ENCODE results near the gene ACSL5. TPM values are rescaled to one million over a fixed set of nuclear protein-coding genes. Genes with fewer than 3 reads are reported as not detected.

The ACSL5 gene
- total RNA-seq, 1 donor from 2014 or later = not detected

- Histone ChIP-seq H3K4me1 (no peaks in the 10 kb centered on the region), H2AFZ (replicated peaks) (no peak overlapping the region), H4K20me1 (ENCODE audit: low read depth) (no peaks in the 10 kb centered on the region), H3K4me3 (no peak overlapping the region), H3K27ac (no peak overlapping the region), H3K36me3 (peaks cover 17% of the 10 kb centered on the region), H3F3A (ENCODE audit: low read depth) (no peaks in the 10 kb centered on the region), H3K79me2 (ENCODE audit: low read depth) (no peaks in the 10 kb centered on the region), H3K4me2 (no peak overlapping the region), H3K27me3 (no peaks in the 10 kb centered on the region), H3K9ac (no peak overlapping the region), H3K9me3 (ENCODE audit: low read depth) (peaks cover 5% of the 10 kb centered on the region)
- DNase-seq (ENCODE audit: low spot score) = no peak
- Mint-ChIP-seq H3K27me3 (ENCODE audit: insufficient read depth, low read depth) (no peaks in the 10 kb centered on the region), H3K4me3 (no peak overlapping the region), H3K4me1 (peaks cover 7% of the 10 kb centered on the region), H3K9me3 (no peaks in the 10 kb centered on the region), H3K27ac (no peak overlapping the region), H3K36me3 (peaks cover 14% of the 10 kb centered on the region)
- TF ChIP-seq EZH2phosphoT487 (IDR thresholded peaks at IDR 0.05) = no peak
- no peak for TF ChIP-seq EZH2 (IDR thresholded peaks at IDR 0.05)
- TF ChIP-seq, protein P1, sequence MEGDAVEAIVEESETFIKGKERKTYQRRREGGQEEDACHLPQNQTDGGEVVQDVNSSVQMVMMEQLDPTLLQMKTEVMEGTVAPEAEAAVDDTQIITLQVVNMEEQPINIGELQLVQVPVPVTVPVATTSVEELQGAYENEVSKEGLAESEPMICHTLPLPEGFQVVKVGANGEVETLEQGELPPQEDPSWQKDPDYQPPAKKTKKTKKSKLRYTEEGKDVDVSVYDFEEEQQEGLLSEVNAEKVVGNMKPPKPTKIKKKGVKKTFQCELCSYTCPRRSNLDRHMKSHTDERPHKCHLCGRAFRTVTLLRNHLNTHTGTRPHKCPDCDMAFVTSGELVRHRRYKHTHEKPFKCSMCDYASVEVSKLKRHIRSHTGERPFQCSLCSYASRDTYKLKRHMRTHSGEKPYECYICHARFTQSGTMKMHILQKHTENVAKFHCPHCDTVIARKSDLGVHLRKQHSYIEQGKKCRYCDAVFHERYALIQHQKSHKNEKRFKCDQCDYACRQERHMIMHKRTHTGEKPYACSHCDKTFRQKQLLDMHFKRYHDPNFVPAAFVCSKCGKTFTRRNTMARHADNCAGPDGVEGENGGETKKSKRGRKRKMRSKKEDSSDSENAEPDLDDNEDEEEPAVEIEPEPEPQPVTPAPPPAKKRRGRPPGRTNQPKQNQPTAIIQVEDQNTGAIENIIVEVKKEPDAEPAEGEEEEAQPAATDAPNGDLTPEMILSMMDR (IDR thresholded peaks at IDR 0.05) = no peak
These were observed 92.9 kb downstream of the ACSL5 start for GRCh38 chr10:112466802-112467201.

GRCh38 chr10:112467541-112468075 lies 93.7 kb downstream of the ACSL5 start:
- no peaks in the 10 kb centered on the region for H3K9me3 Mint-ChIP-seq

DNA sequence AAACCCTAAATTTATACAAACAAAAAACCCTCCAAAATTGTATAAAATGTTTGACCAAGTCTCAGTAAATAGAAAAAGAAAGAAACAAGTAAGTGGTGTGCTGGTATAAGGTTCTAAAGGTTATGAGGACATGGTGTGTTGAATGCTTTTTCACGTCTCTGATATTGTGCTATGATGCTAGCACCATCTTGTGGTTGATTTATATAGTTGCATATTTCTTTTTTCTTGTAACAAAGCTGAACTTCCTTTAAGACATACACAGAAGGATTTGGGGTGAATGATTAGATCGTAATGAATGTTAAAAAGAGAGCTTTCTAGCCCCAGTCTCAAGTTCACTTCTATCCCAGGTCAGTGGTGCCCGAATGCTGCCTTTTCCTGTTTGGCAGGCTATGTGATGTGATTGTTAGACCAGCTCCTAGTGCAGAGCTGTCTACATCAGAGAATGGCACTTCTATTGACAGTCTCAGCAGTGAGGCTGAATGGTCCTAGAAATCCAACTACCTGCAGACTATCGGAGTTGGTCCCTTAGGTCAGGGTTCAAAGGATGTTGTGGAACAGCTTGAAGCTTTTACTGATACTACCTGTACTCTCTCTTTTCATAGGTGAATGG lies 98.1 kb downstream of the ACSL5 start:
- no peak overlapping the region for H3K27ac ChIP-seq
- H3F3A ChIP-seq (ENCODE audit: low read depth) = peaks cover 3% of the 10 kb centered on the region
- Mint-ChIP-seq H3K4me1 (peaks cover 10% of the 10 kb centered on the region), H3K36me3 (no peaks in the 10 kb centered on the region), H3K4me3 (no peak overlapping the region), H3K27me3 (ENCODE audit: insufficient read depth, low read depth) (no peaks in the 10 kb centered on the region), H3K27ac (peak overlapping the region; percentile 51), H3K9me3 (no peaks in the 10 kb centered on the region)
- no peak for TF ChIP-seq EZH2 (IDR thresholded peaks at IDR 0.05)
- TF ChIP-seq, protein P1 (IDR thresholded peaks at IDR 0.05) = peak; percentile 80
- no peaks in the 10 kb centered on the region for H4K20me1 ChIP-seq (ENCODE audit: low read depth)
- H2AFZ ChIP-seq (replicated peaks) = no peak overlapping the region
- no peak overlapping the region for H3K4me2 ChIP-seq
- H3K4me3 ChIP-seq = no peak overlapping the region
- H3K4me1 ChIP-seq = no peaks in the 10 kb centered on the region
- no peaks in the 10 kb centered on the region for H3K36me3 ChIP-seq
- H3K9me3 ChIP-seq (ENCODE audit: low read depth) = no peaks in the 10 kb centered on the region
- no peak overlapping the region for H3K9ac ChIP-seq
- peak; percentile 49 for DNase-seq (ENCODE audit: low spot score)
- H3K27me3 ChIP-seq = no peaks in the 10 kb centered on the region
- H3K79me2 ChIP-seq (ENCODE audit: low read depth) = no peaks in the 10 kb centered on the region

More at GRCh38 chr10:112467541-112468075, 93.7 kb downstream of the ACSL5 start:
- Histone ChIP-seq H3K9me3 (ENCODE audit: low read depth) (peaks cover 5% of the 10 kb centered on the region), H2AFZ (replicated peaks) (no peak overlapping the region), H4K20me1 (ENCODE audit: low read depth) (no peaks in the 10 kb centered on the region), H3K27me3 (no peaks in the 10 kb centered on the region), H3K4me3 (no peak overlapping the region), H3K9ac (no peak overlapping the region), H3K36me3 (peaks cover 17% of the 10 kb centered on the region), H3K27ac (no peak overlapping the region), H3K4me2 (no peak overlapping the region), H3F3A (ENCODE audit: low read depth) (peaks cover 2% of the 10 kb centered on the region), H3K79me2 (ENCODE audit: low read depth) (no peaks in the 10 kb centered on the region), H3K4me1 (no peaks in the 10 kb centered on the region)
- no peak for DNase-seq (ENCODE audit: low spot score)
- Mint-ChIP-seq H3K27me3 (ENCODE audit: insufficient read depth, low read depth) (no peaks in the 10 kb centered on the region), H3K4me1 (peaks cover 10% of the 10 kb centered on the region), H3K36me3 (peaks cover 14% of the 10 kb centered on the region), H3K27ac (no peak overlapping the region), H3K4me3 (no peak overlapping the region)
- no peak for TF ChIP-seq EZH2 (IDR thresholded peaks at IDR 0.05)

- Histone ChIP-seq H3K4me2 (no peak overlapping the region), H3K27ac (no peak overlapping the region), H3K4me1 (peaks cover 4% of the 10 kb centered on the region), H3F3A (ENCODE audit: low read depth) (peaks cover 3% of the 10 kb centered on the region), H3K36me3 (no peaks in the 10 kb centered on the region), H4K20me1 (ENCODE audit: low read depth) (no peaks in the 10 kb centered on the region), H2AFZ (replicated peaks) (no peak overlapping the region), H3K4me3 (no peak overlapping the region), H3K27me3 (no peaks in the 10 kb centered on the region), H3K79me2 (ENCODE audit: low read depth) (no peaks in the 10 kb centered on the region), H3K9ac (no peak overlapping the region), H3K9me3 (ENCODE audit: low read depth) (no peaks in the 10 kb centered on the region)
- Mint-ChIP-seq H3K9me3 (no peaks in the 10 kb centered on the region), H3K36me3 (no peaks in the 10 kb centered on the region), H3K4me1 (peaks cover 4% of the 10 kb centered on the region), H3K4me3 (no peak overlapping the region), H3K27ac (no peak overlapping the region), H3K27me3 (ENCODE audit: insufficient read depth, low read depth) (peaks cover 2% of the 10 kb centered on the region)
- DNase-seq (ENCODE audit: low spot score) = no peak
- no peak for TF ChIP-seq EZH2phosphoT487 (IDR thresholded peaks at IDR 0.05)
- TF ChIP-seq, protein P1 (IDR thresholded peaks at IDR 0.05) = peak; percentile 55
- TF ChIP-seq EZH2 (IDR thresholded peaks at IDR 0.05) = no peak
These were observed 101.8 kb downstream of the ACSL5 start for GRCh38 chr10:112475575-112476218.

All from neural progenitor cell (in vitro differentiated cells).